GM12801 (cell line): ENCODE measurements around the gene POLR1G.

Experiments
- TF ChIP-seq, protein P1 (sequence below): IDR thresholded peaks from one replicate; pipeline ENCODE4 v1.5.1; 2011; ENCODE audit warnings: control low read depth; ENCODE audit not compliant: insufficient read length; ENCODE audit errors: extremely low read depth

POLR1G gene

DNA sequence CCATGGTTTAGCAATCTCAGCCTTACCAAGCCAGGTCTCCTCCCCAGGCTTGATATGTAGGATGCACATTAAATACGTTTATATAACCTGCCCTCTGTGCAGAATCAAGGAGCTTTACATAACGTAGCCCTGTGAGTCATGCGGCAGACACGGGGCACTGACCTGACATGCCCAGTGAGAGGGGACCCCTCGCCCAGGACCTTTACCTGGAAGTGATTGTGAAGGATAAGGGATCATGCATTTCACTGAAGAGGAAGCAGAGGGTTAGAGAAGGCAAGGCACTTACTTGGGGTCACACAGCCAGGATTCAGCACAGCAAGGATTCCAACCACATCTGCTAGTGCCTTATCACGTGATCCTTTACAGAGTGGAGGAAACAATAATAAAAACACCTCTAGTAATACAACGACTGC is 42.4 kb downstream of the POLR1G start:
- TF ChIP-seq, protein P1, sequence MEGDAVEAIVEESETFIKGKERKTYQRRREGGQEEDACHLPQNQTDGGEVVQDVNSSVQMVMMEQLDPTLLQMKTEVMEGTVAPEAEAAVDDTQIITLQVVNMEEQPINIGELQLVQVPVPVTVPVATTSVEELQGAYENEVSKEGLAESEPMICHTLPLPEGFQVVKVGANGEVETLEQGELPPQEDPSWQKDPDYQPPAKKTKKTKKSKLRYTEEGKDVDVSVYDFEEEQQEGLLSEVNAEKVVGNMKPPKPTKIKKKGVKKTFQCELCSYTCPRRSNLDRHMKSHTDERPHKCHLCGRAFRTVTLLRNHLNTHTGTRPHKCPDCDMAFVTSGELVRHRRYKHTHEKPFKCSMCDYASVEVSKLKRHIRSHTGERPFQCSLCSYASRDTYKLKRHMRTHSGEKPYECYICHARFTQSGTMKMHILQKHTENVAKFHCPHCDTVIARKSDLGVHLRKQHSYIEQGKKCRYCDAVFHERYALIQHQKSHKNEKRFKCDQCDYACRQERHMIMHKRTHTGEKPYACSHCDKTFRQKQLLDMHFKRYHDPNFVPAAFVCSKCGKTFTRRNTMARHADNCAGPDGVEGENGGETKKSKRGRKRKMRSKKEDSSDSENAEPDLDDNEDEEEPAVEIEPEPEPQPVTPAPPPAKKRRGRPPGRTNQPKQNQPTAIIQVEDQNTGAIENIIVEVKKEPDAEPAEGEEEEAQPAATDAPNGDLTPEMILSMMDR = no peak

DNA sequence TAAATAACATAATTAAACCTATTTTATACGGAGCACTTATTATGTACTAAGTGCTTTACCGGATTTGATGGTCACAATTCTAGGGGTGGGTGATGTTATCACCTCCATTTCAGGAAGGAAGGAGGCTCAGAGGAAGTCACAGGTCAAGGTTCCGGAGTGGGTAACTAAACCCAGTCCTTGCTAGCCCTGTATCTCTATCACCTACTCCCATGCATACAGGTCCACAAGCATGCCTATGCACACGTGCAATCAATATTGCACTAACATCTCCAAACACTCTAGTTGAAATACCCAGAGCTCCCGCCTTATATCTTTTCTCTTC is 43.5 kb downstream of the POLR1G start:
- TF ChIP-seq, protein P1 = no peak

DNA sequence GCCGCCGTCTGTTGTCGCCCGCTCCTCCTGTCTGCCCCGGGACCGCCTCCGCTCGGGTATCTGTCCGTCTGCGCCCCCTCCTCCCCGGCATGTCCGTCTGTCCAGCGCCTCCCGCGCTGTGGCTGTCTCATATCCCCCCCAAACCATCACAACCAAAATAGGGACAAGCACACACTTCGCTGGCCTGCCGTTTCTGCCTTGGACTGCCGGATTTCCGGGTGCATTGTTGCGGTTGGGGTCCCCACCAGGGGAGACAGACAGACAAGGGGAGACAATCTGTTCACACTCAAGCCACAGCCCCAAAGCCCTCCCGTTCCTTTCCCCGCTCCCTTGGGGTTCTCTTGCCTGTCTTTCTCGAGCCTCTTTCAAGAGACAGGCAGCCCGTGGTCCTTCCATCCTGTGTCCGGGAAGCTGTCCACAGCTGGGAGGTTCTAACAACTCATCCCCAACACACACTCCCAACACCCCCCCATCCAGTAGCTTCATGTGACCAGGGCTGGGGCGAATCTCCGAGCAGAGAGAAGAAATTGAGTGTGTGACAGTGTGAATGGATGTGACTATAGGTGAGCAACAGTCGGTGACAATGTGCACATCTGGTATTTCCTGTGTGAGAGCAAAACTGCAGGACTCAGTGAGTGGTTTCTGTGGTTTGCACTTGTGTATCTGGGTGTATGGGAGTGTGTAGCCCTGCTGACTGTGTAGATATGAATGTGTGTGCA is 44.8 kb downstream of the POLR1G start:
- TF ChIP-seq, protein P1 = no peak

DNA sequence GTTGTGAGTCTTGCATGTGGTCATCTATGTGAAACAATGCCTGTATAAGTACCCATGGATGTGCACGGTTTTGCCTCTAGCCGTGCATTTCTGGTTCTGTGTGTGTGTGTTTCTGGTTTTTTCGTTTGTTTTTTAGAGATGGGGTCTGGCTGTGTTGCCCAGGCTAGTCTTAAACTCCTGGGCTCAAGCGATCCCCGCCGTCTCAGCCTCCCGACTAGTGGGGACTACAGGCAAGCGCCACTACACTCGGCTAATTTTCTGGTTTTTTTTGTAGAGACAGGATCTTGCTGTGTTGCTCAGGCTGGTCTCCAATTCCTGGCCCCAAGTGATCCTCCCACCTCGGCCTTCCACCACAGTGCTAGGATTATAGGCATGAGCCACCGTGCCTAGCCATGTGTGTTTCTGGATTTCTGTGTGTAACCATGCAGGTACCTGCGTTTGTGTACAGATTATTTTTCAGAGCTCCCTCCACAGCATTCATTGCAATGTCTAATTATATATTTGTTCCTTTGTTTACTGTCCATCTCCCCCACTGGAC is 45.5 kb downstream of the POLR1G start:
- TF ChIP-seq, protein P1 = no peak

DNA sequence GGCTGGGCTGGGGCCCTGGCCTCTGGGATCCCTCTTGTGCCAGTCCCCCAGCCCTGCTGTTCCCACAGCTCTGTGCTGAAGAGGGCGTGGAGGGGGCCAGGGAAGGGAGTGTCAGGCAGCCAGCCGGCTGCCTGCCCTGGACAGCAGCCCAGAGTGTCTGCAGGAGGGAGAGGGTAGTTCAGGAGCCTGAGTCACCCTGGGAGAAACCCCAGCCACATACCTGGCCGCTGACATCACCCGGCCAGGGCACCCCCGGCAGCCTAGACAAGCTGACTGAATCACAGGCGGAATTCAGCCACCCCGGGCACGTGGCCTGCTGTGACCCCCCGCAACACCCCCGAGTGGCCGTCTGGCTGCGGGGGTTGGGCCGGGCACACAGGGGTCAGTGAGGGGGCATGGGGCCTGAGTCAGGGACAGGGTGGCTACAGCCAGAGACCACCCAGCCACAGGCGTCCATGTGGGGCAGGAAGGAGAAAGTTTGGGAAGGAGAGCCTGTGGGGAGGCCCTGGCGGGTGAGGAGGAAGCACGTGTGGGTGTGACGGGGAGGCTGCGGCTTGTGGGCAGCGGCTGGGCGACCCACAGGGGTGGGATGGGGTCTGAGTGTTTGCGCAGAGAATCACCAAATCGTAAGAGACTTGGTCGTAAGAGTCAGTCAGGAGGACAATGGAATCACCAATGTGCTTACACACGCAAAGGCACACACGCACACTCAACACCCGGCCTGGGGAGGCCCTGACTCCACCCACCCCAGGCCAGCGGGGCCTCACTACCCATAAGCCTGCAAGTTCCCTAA is 49.5 kb downstream of the POLR1G start:
- TF ChIP-seq, protein P1 = no peak

DNA sequence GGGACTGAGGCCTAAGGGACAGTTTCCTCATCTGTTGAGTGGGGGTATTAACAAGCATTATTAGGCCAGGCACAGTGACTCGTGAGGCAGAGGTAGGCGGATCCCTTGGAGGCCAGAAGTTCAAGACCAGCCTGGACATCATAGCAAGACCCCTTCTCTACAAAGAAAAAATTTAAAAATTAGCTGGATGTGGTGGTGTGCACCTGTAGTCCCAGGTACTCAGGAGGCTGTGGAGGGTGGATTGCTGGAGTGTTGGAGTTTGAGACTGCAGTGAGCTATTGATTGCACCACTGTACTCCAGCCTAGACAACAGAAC is 50.0 kb downstream of the POLR1G start:
- TF ChIP-seq, protein P1 = no peak

DNA sequence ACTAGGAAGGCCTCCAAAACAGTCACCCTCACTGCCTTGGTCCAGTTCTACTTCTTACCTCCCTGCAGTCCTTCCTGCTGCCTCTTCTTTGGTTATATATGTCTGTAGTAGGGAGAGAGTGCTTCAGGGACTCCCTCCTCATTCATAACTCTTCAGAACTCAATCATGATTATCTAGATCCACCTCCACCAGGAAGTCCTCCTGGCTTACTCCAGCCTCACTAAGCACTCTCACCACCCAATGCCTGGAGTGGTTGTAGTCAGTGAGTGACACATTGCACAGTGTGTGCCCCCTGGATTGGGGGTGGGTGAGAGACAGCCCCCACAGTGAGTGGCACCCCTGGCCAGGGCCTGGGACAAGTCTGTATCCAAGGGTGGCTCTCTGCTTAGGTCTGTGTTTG is 51.3 kb downstream of the POLR1G start:
- TF ChIP-seq, protein P1 = no peak
